BLaER1 treated with 17β-estradiol and CSF1 and Interleukin-3, amounts not matched to agents 10 nM and 100 nM (cell line): ENCODE measurements around the gene FAM174B.
A peak's percentile ranks its signal among the peaks of the same experiment; 100 is the strongest.

ENCODE experiments used
- H3K27ac ChIP-seq, 11 experiments: shearing (Covaris generic); formaldehyde crosslinking; 2 replicates each; pipeline ENCODE4 v1.8.1; 2022
- H3K27me3 ChIP-seq, 11 experiments: shearing (Covaris generic); formaldehyde crosslinking; 2 replicates each; pipeline ENCODE4 v1.8.1; 2022
- H3K36me3 ChIP-seq, 11 experiments: shearing (Covaris generic); formaldehyde crosslinking; 2 replicates each; pipeline ENCODE4 v1.8.1; 2022
- H3K4me1 ChIP-seq, 10 experiments: shearing (Covaris generic); formaldehyde crosslinking; 2 replicates each; pipeline ENCODE4 v1.8.1; 2022
- H3K4me2 ChIP-seq, 11 experiments: shearing (Covaris generic); formaldehyde crosslinking; 2 replicates each; pipeline ENCODE4 v1.8.1; 2022
- H3K4me3 ChIP-seq, 10 experiments: shearing (Covaris generic); formaldehyde crosslinking; 2 replicates each; pipeline ENCODE4 v1.8.1; 2022
- H3K9ac ChIP-seq, 11 experiments: shearing (Covaris generic); formaldehyde crosslinking; 2 replicates each; pipeline ENCODE4 v1.8.1; 2022
- H3K9me3 ChIP-seq, 11 experiments: shearing (Covaris generic); formaldehyde crosslinking; replicated peaks in 1 of 11; 2 replicates each; pipeline ENCODE4 v1.8.1; 2022
- H4K20me1 ChIP-seq, 11 experiments: shearing (Covaris generic); formaldehyde crosslinking; 2 replicates each; pipeline ENCODE4 v1.8.1; 2022
- Cebpa-rat ChIP-seq, 11 experiments: shearing (Covaris generic); IDR thresholded peaks; 2 replicates each; pipeline ENCODE4 v1.8.1; 2022

Gene FAM174B

DNA sequence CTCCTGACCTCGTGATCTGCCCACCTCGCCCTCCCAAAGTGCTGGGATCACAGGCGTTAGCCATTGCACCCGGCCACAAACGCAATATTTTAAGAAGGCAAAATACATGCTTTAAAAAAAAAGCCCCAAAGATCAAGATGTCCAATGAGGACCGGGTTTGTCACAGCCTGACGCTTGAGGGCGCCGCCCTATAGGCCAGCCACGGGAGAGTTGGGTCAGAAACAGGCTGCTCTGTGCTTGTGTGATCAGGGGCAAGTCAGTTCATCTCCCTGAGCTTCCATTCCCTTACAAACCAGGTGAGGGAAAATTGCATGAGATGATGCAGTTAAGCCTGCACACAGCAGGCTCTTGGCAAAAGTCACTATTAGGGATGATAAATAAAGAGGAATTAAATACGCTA lies 23.9 kb downstream of the FAM174B start:
- H3K27me3 ChIP-seq, result no peaks in the 10 kb centered on the region
- no peak overlapping the region for H3K9ac ChIP-seq
- H3K27ac ChIP-seq, result peak overlapping the region in 4 of 11 experiments; percentile 42 to 58 (median 56); a peak in 6 of 22 replicates
- no peaks in the 10 kb centered on the region for H4K20me1 ChIP-seq
- TF ChIP-seq Cebpa-rat (IDR thresholded peaks at IDR 0.05), result no peak
- peaks cover 11 to 67% (median 57%) of the 10 kb centered on the region in 10 experiments for H3K4me1 ChIP-seq
- peaks cover 0 to 10% (median 0%) of the 10 kb centered on the region in 11 experiments; a peak in 7 of 22 replicates for H3K9me3 ChIP-seq
- peak overlapping the region in 2 of 11 experiments; percentile 1 to 63; a peak in 2 of 22 replicates for H3K4me2 ChIP-seq
- no peak overlapping the region for H3K4me3 ChIP-seq
- no peaks in the 10 kb centered on the region for H3K36me3 ChIP-seq

GRCh38 chr15:92629975-92630626 lies 25.5 kb downstream of the FAM174B start:
- Histone ChIP-seq H3K4me3 (no peak overlapping the region), H3K4me1 (peaks cover 15 to 62% (median 51%) of the 10 kb centered on the region in 10 experiments)

DNA sequence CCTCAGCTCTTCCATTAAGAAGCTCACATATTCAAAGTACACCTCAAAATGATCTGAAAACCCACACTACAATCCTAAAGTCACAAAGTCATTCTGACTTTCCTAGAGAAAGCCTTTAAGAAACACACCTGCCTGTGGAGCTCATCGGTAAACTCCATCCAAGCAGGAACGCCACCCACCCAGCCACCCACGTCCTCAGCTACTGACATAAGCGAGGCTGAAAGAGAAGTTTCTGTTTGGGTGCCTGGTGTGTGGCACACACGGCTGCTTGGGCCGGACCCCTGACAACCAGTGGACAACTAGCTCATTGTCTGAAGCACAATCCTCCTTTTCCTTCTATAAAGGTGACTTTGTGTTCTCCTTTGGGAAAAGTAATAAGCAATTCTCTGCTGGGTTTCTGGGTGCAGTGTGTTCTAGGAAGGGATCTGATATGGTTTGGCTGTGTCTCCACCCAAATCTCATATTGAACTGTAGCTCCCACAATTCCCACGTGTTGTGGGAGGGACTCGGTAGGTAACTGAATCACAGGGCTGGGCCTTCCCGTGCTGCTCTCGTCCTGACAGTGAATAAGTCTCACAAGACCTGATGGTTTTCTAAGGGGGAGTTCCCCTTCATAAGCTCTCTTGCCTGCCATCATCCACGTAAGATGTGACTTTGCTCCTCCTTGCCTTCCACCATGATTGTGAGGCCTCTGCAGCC lies 26.1 kb downstream of the FAM174B start:
- Histone ChIP-seq H4K20me1 (no peaks in the 10 kb centered on the region), H3K27me3 (no peaks in the 10 kb centered on the region), H3K9ac (peak overlapping the region in 3 of 11 experiments; percentile 12 to 56 (median 37); a peak in 3 of 22 replicates), H3K27ac (peak overlapping the region in 8 of 11 experiments; percentile 14 to 81 (median 60); a peak in 13 of 22 replicates), H3K4me2 (peak overlapping the region in 10 of 11 experiments; percentile 44 to 83 (median 69); a peak in 20 of 22 replicates), H3K36me3 (no peaks in the 10 kb centered on the region), H3K4me3 (no peak overlapping the region), H3K4me1 (peaks cover 22 to 62% (median 51%) of the 10 kb centered on the region in 10 experiments), H3K9me3 (peaks cover 0 to 14% (median 0%) of the 10 kb centered on the region in 11 experiments; a peak in 7 of 22 replicates)
- no peak for TF ChIP-seq Cebpa-rat (IDR thresholded peaks at IDR 0.05)

More at GRCh38 chr15:92629975-92630626, 25.5 kb downstream of the FAM174B start:
- peak overlapping the region in 8 of 11 experiments; percentile 14 to 81 (median 60); a peak in 13 of 22 replicates for H3K27ac ChIP-seq
- H4K20me1 ChIP-seq, result no peaks in the 10 kb centered on the region
- no peaks in the 10 kb centered on the region for H3K27me3 ChIP-seq
- peak overlapping the region in 3 of 11 experiments; percentile 12 to 56 (median 37); a peak in 4 of 22 replicates for H3K9ac ChIP-seq
- peak overlapping the region; percentile 35 to 83 (median 67); a peak in 21 of 22 replicates for H3K4me2 ChIP-seq
- H3K36me3 ChIP-seq, result no peaks in the 10 kb centered on the region
- peaks cover 0 to 14% (median 0%) of the 10 kb centered on the region in 11 experiments; a peak in 7 of 22 replicates for H3K9me3 ChIP-seq
- TF ChIP-seq Cebpa-rat (IDR thresholded peaks at IDR 0.05), result peak in 3 of 11 experiments; percentile 13 to 70 (median 17); a peak in 3 of 22 replicates

DNA sequence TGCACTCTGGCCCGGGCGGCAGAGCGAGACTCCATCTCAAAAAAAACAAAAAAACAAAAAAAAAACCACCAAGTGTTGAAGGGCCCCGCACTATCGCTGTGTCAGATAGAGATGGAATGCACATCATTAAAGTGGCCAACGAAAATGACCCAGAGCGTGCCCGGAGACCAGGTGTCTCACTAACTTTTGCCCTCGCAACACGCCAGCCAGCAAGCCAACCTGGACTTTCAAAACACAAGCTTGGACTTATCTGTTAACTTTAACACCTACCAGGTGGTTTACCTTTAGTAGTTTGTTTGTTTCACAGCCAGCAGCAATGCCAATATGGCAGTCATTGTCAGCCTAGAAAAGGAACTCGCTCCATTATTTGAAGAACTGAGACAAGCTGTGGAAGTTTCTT lies 28.6 kb downstream of the FAM174B start:
- Histone ChIP-seq H4K20me1 (no peaks in the 10 kb centered on the region), H3K27me3 (no peaks in the 10 kb centered on the region), H3K4me3 (no peak overlapping the region), H3K27ac (no peak overlapping the region), H3K4me1 (peaks cover 33 to 55% (median 48%) of the 10 kb centered on the region in 10 experiments), H3K9ac (no peak overlapping the region), H3K4me2 (no peak overlapping the region), H3K9me3 (peaks cover 0 to 14% (median 0%) of the 10 kb centered on the region in 11 experiments; a peak in 7 of 22 replicates), H3K36me3 (no peaks in the 10 kb centered on the region)
- TF ChIP-seq Cebpa-rat (IDR thresholded peaks at IDR 0.05), result no peak

DNA sequence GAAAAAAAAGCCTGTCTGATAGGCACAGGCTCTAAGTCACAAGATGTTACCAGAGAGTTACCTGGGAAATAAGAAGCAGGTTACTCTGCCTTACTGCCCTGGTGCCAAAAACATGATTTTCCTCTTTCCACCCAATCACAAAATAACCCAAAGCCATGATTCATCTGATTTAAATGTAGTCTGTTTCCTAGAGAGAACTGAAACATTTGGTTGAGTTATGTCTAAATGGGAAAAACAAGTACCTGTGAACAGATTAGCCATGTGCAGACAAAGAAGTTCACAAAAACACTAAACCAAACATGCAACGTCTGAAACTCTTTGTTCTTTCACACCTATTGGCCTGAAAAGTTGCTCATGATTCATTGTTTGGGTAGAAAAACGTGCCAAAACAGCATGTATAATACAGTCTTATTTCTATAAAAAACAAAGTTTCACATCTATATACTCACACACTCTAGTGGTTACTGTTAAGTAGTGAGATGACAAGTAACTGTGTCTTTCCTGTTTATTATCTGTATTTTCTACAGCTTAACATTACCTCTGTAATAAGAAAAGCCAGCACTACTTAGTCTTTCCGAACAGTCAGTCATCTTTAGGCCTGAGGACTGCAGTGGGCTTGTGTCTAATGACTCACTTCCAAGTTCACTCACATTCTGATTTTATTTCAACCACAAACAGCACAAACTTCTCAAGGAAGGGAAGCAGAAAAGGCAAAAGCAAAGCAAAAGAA lies 30.2 kb downstream of the FAM174B start:
- H3K36me3 ChIP-seq, result no peaks in the 10 kb centered on the region
- no peak overlapping the region for H3K4me3 ChIP-seq
- H3K9ac ChIP-seq, result peak overlapping the region in 1 of 11 experiments; percentile 38; a peak in 3 of 22 replicates
- H4K20me1 ChIP-seq, result no peaks in the 10 kb centered on the region
- no peaks in the 10 kb centered on the region for H3K27me3 ChIP-seq
- peaks cover 0 to 14% (median 0%) of the 10 kb centered on the region in 11 experiments; a peak in 7 of 22 replicates for H3K9me3 ChIP-seq
- H3K4me1 ChIP-seq, result peaks cover 33 to 52% (median 48%) of the 10 kb centered on the region in 10 experiments
- no peak for TF ChIP-seq Cebpa-rat (IDR thresholded peaks at IDR 0.05)
- peak overlapping the region; percentile 49 to 95 (median 80) for H3K4me2 ChIP-seq
- peak overlapping the region in 4 of 11 experiments; percentile 2 to 41 (median 14); a peak in 5 of 22 replicates for H3K27ac ChIP-seq

DNA sequence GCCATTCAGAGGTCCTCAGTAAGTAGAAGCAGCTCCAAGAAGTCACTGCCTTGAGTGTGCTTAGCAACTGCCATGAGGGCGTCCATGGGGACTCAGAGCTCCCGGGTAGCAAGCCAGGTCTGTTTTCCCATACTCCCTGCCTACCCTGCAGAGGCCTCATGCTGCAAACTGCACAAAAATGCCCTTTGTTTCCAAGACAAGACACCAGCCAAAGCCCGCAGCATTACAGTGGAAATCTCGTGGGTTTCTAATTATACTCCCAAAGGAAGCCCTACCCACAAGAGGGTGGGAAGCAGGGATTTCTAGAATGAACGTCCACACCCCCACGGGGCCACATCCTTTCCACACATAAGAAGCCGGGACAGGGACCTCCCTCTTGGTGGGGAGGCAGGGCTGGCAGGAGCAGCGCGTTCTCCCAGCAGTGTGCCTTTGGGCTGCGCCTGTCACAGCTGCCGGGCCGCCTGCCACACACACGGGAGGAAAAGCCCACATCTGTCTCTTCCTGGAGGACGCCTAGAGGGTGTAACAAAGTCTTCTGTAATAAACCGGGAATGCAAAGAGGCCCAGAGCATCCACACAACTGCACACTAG lies 31.1 kb downstream of the FAM174B start:
- peak overlapping the region in 6 of 11 experiments; percentile 3 to 52 (median 34); a peak in 8 of 22 replicates for H3K9ac ChIP-seq
- no peak overlapping the region for H3K4me3 ChIP-seq
- TF ChIP-seq Cebpa-rat (IDR thresholded peaks at IDR 0.05), result no peak
- no peaks in the 10 kb centered on the region for H3K36me3 ChIP-seq
- H3K4me1 ChIP-seq, result peaks cover 28 to 43% (median 39%) of the 10 kb centered on the region in 10 experiments
- no peaks in the 10 kb centered on the region for H4K20me1 ChIP-seq
- H3K27me3 ChIP-seq, result no peaks in the 10 kb centered on the region
- peak overlapping the region; percentile 71 to 95 (median 80) for H3K4me2 ChIP-seq
- peak overlapping the region in 5 of 11 experiments; percentile 2 to 22 (median 7); a peak in 4 of 22 replicates for H3K27ac ChIP-seq
- peaks cover 0 to 14% (median 0%) of the 10 kb centered on the region in 11 experiments; a peak in 7 of 22 replicates for H3K9me3 ChIP-seq

- no peak for TF ChIP-seq Cebpa-rat (IDR thresholded peaks at IDR 0.05)
- Histone ChIP-seq H3K4me1 (peaks cover 28 to 36% (median 32%) of the 10 kb centered on the region in 10 experiments), H3K27ac (no peak overlapping the region), H3K9ac (no peak overlapping the region), H3K27me3 (no peaks in the 10 kb centered on the region), H4K20me1 (no peaks in the 10 kb centered on the region), H3K36me3 (no peaks in the 10 kb centered on the region), H3K4me3 (no peak overlapping the region), H3K4me2 (peak overlapping the region; percentile 71 to 95 (median 80); a peak in 20 of 22 replicates), H3K9me3 (peaks cover 0 to 14% (median 0%) of the 10 kb centered on the region in 11 experiments; a peak in 7 of 22 replicates)
Measured at GRCh38 chr15:92623435-92623834, 32.1 kb downstream of the FAM174B start.

- H3K4me1 ChIP-seq, result peaks cover 28 to 42% (median 37%) of the 10 kb centered on the region in 10 experiments
- no peaks in the 10 kb centered on the region for H4K20me1 ChIP-seq
Measured at GRCh38 chr15:92621972-92622533, 33.5 kb downstream of the FAM174B start.

More at GRCh38 chr15:92621972-92622533, 33.5 kb downstream of the FAM174B start:
- Histone ChIP-seq H3K36me3 (no peaks in the 10 kb centered on the region), H3K4me2 (0 out of 22 replicates have a peak overlapping the region, but pooled peaks of 1 of the 11 experiments have one; percentile 7), H3K4me3 (no peak overlapping the region), H3K9ac (no peak overlapping the region), H3K27me3 (no peaks in the 10 kb centered on the region), H3K27ac (no peak overlapping the region), H3K9me3 (peaks cover 0 to 9% (median 0%) of the 10 kb centered on the region in 11 experiments; a peak in 7 of 22 replicates)
- TF ChIP-seq Cebpa-rat (IDR thresholded peaks at IDR 0.05), result no peak
